B cell (primary cell): ENCODE results near the gene SHMT2. TPM values are rescaled to one million over a fixed set of nuclear protein-coding genes. Genes with fewer than 3 reads are reported as not detected.

Experiments
- ATAC-seq: fragments of 200-7000 bp; cut with Tn5 transposase; one replicate; pipeline ENCODE4 v1.10.0; 2021; ENCODE audit warnings: low read depth, mild to moderate bottlenecking, moderate number of reproducible peaks, moderate library complexity
- CTCF ChIA-PET: fragments of 350-600 bp; sonication (Branson Sonifier 250); formaldehyde crosslinking; loops from one replicate; lab custom pipeline; 2021; ENCODE audit warnings: antibody characterized with exemption, inconsistent platforms; lab: Charles Lee
- POLR2A ChIA-PET: fragments of 350-600 bp; sonication (Branson Sonifier 250); formaldehyde crosslinking; loops from one replicate; lab custom pipeline; 2021; ENCODE audit warnings: antibody characterized with exemption; lab: Charles Lee
- DNase-seq: peaks from one replicate; pipeline ENCODE4 v3.0.0; 2013
- H2AFZ ChIP-seq: 2 replicates; pipeline ENCODE4 v1.6.1; 2012; ENCODE audit warnings: mild to moderate bottlenecking, low read depth, low read length; ENCODE audit not compliant: insufficient read depth, poor library complexity, severe bottlenecking
- H3K27ac ChIP-seq, 2 donors: 1 replicate in 1 of 2; 2 replicates in 1 of 2; pipeline ENCODE4 v1.5.1; 2012 to 2013; ENCODE audit warnings: low read length in 2 of 2, mild to moderate bottlenecking in 2 of 2, moderate library complexity in 1 of 2
- H3K27me3 ChIP-seq, 4 experiments: fragments of 200-600 bp in 1 of 4; sonication (generic) in 1 of 4; replicated peaks in 1 of 4; 1 replicate in 2 of 4; 2 replicates in 2 of 4; pipeline versions ENCODE4 v1.6.1 to v1.7.0; 2013 to 2016; ENCODE audit warnings: low read length in 3 of 4, mild to moderate bottlenecking in 2 of 4, mixed read lengths in 1 of 4, moderate library complexity in 1 of 4; ENCODE audit not compliant: insufficient read depth in 4 of 4, control insufficient read depth in 3 of 4; ENCODE audit errors: control extremely low read depth in 1 of 4
- H3K36me3 ChIP-seq, 2 experiments: replicated peaks in 1 of 2; 1 replicate in 1 of 2; 2 replicates in 1 of 2; pipeline versions ENCODE4 v1.6.1 to v1.7.1; 2013; ENCODE audit warnings: low read length in 1 of 2; ENCODE audit not compliant: insufficient read depth in 2 of 2, control insufficient read depth in 1 of 2; ENCODE audit errors: control extremely low read depth in 1 of 2, extremely low read depth in 1 of 2
- H3K4me1 ChIP-seq, 2 donors: fragments of 200-600 bp in 1 of 2; sonication (generic) in 1 of 2; 1 replicate in 1 of 2; 2 replicates in 1 of 2; pipeline versions ENCODE4 v1.5.1 to v1.6.1; 2013 to 2017; ENCODE audit warnings: low read length in 2 of 2; ENCODE audit not compliant: control insufficient read depth in 2 of 2, insufficient read depth in 2 of 2
- H3K4me2 ChIP-seq: replicated peaks from 2 replicates; pipeline ENCODE3; 2012; ENCODE audit warnings: mild to moderate bottlenecking, low read depth, low read length; ENCODE audit not compliant: poor library complexity, severe bottlenecking
- H3K4me3 ChIP-seq, 5 experiments: fragments of 200-600 bp in 1 of 5; sonication (generic) in 1 of 5; 1 replicate in 3 of 5; 2 replicates in 2 of 5; pipeline versions ENCODE4 v1.5.1 to v1.7.0; 2011 to 2016; ENCODE audit warnings: low read length in 4 of 5, mild to moderate bottlenecking in 4 of 5, low read depth in 2 of 5, control low read depth in 1 of 5, moderate library complexity in 1 of 5; ENCODE audit not compliant: insufficient read depth in 1 of 5; ENCODE audit errors: control extremely low read depth in 1 of 5, extremely low read depth in 1 of 5
- H3K79me2 ChIP-seq: fragments of 200-600 bp; sonication (generic); one replicate; pipeline ENCODE4 v1.6.0; 2016; ENCODE audit warnings: low read length; ENCODE audit not compliant: control insufficient read depth, insufficient read depth
- H3K9ac ChIP-seq: fragments of 200-600 bp; sonication (generic); 2 replicates; pipeline ENCODE4 v1.6.1; 2017; ENCODE audit warnings: mild to moderate bottlenecking, low read length, moderate library complexity
- H3K9me3 ChIP-seq, 3 donors: one replicate each; pipeline versions ENCODE4 v1.6.1 to v1.7.1; 2013; ENCODE audit warnings: low read length in 2 of 3; ENCODE audit not compliant: control insufficient read depth in 2 of 3, insufficient read depth in 1 of 3; ENCODE audit errors: control extremely low read depth in 1 of 3
- H4K20me1 ChIP-seq: 2 replicates; pipeline ENCODE4 v1.6.0; 2012; ENCODE audit warnings: mild to moderate bottlenecking, low read length; ENCODE audit not compliant: insufficient read depth, control insufficient read depth, poor library complexity, severe bottlenecking
- H3K27ac Mint-ChIP-seq: one replicate; pipeline ENCODE4 v1.8.0; 2021; ENCODE audit warnings: mixed read lengths
- H3K27me3 Mint-ChIP-seq: one replicate; pipeline ENCODE4 v1.8.0; 2021; ENCODE audit warnings: mixed read lengths
- H3K4me1 Mint-ChIP-seq: one replicate; pipeline ENCODE4 v1.8.0; 2021; ENCODE audit warnings: mixed read lengths
- H3K4me3 Mint-ChIP-seq: one replicate; pipeline ENCODE4 v1.8.0; 2021; ENCODE audit warnings: mixed read lengths
- H3K9me3 Mint-ChIP-seq: one replicate; pipeline ENCODE4 v1.8.0; 2022; ENCODE audit warnings: mixed read lengths; ENCODE audit not compliant: insufficient read depth
- EZH2 ChIP-seq: IDR thresholded peaks from 2 replicates; pipeline ENCODE4 v1.6.1; 2012; ENCODE audit warnings: borderline replicate concordance, low read depth, mild to moderate bottlenecking, moderate library complexity, low read length; ENCODE audit not compliant: insufficient read depth, poor library complexity, severe bottlenecking
- WGBS: methylation state at CpG from one replicate; pipeline ENCODE4 v1.1.5; 2013; ENCODE audit warnings: missing lambda C conversion rate; ENCODE audit not compliant: insufficient coverage; 5-methylcytosine and 5-hydroxymethylcytosine counted together
- intact Hi-C: fragments of 100-400 bp; cut with micrococcal nuclease; formaldehyde crosslinking; loops from one replicate; pipeline ENCODE4 v1.10.0; 2022
- polyA plus RNA-seq: library from polyadenylated mRNA; depleted of rRNA; stranded (reverse); fragments of >200 nt; gene quantifications from 2 replicates; pipeline ENCODE4 v1.2.3, GENCODE V29; 2012
- total RNA-seq, 2 donors: library from RNA; stranded (reverse); fragments of 120-200 nt in 1 of 2; gene quantifications; 1 replicate in 1 of 2; 2 replicates in 1 of 2; pipeline versions ENCODE4 v1.2.3 to v1.2.4, GENCODE V29; 2013 to 2022
- TF ChIP-seq, protein P1 (sequence below): fragments of 200-600 bp; IDR thresholded peaks from one replicate; pipeline ENCODE4 v1.8.0; 2022; ENCODE audit warnings: antibody characterized with exemption, mild to moderate bottlenecking

Gene SHMT2
- total and polyA plus RNA-seq, 2 donors (not counting 1 experiment from before 2014, with no cell fraction given) = 166 to 236 TPM

DNA sequence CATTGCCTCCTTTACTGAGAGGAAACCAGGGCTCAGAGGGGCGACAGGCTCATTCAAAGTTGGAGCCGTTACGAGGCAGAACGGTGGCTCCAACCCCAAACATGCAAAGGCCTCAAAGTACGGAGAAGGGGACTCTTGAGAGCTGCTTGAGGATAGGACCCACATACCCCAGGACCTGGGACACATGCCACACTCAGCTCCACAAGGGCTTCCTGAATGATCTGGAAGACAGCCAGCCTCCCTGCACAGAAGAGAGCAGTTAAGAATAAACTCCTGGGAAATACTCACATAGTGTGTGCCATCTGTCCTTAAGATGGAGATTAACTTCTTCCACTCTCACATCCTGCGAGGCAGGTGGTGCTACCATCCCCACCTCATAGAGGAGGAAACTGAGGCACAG is 39.5 kb upstream of the SHMT2 start:
- ATAC-seq (no peak), DNase-seq (no peak)
- no peaks in the 10 kb centered on the region for H3K27me3 ChIP-seq
- Mint-ChIP-seq H3K27ac (no peak overlapping the region), H3K4me1 (no peaks in the 10 kb centered on the region), H3K4me3 (no peak overlapping the region), H3K9me3 (no peaks in the 10 kb centered on the region), H3K27me3 (no peaks in the 10 kb centered on the region)
- H3K9ac ChIP-seq = no peak overlapping the region
- H3K9me3 ChIP-seq = no peaks in the 10 kb centered on the region
- POLR2A ChIA-PET = interaction anchor here (0.6 kb wide), 1 partner anchor 8 kb away, joined by 3 read pairs; no protein-coding TSS in a partner anchor
- H3K27ac ChIP-seq = no peak overlapping the region
- no peaks in the 10 kb centered on the region for H3K4me1 ChIP-seq
- intact Hi-C loops = no loop called here
- CTCF ChIA-PET = no interaction called here
- no peaks in the 10 kb centered on the region for H4K20me1 ChIP-seq
- no peaks in the 10 kb centered on the region for H3K79me2 ChIP-seq
- H3K36me3 ChIP-seq = no peaks in the 10 kb centered on the region
- H2AFZ ChIP-seq = no peak overlapping the region
- no peak overlapping the region for H3K4me2 ChIP-seq
- no peak overlapping the region for H3K4me3 ChIP-seq
- 63% methylated on average over 5 of the region's 6 CpGs for WGBS
- TF ChIP-seq EZH2 = no peak
- TF ChIP-seq, protein P1, sequence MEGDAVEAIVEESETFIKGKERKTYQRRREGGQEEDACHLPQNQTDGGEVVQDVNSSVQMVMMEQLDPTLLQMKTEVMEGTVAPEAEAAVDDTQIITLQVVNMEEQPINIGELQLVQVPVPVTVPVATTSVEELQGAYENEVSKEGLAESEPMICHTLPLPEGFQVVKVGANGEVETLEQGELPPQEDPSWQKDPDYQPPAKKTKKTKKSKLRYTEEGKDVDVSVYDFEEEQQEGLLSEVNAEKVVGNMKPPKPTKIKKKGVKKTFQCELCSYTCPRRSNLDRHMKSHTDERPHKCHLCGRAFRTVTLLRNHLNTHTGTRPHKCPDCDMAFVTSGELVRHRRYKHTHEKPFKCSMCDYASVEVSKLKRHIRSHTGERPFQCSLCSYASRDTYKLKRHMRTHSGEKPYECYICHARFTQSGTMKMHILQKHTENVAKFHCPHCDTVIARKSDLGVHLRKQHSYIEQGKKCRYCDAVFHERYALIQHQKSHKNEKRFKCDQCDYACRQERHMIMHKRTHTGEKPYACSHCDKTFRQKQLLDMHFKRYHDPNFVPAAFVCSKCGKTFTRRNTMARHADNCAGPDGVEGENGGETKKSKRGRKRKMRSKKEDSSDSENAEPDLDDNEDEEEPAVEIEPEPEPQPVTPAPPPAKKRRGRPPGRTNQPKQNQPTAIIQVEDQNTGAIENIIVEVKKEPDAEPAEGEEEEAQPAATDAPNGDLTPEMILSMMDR = no peak

DNA sequence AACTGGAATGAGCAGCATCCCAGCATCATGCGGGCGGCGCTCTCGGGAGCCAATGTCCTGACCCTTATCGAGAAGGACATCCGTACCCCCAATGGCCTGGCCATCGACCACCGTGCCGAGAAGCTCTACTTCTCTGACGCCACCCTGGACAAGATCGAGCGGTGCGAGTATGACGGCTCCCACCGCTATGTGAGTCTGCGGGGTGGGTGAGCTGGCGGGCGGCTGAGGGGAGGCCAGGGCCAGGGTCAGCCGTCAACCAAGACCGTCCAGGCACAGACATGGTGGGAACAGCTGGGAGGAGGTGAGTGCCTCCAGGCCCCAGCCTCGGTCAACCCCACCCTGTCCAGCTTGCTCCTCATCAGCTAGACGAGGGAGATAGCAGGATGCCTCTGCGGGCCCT is 38.7 kb upstream of the SHMT2 start:
- no peaks in the 10 kb centered on the region for H3K36me3 ChIP-seq
- H3K27ac Mint-ChIP-seq = no peak overlapping the region
- H3K9me3 Mint-ChIP-seq = no peaks in the 10 kb centered on the region
- H3K27ac ChIP-seq = no peak overlapping the region
- ATAC-seq (no peak), DNase-seq (no peak)
- H4K20me1 ChIP-seq = no peaks in the 10 kb centered on the region
- TF ChIP-seq, protein P1 = no peak
- TF ChIP-seq EZH2 = no peak
- H3K27me3 ChIP-seq = no peaks in the 10 kb centered on the region
- no peaks in the 10 kb centered on the region for H3K9me3 ChIP-seq
- H3K27me3 Mint-ChIP-seq = no peaks in the 10 kb centered on the region
- H2AFZ ChIP-seq = no peak overlapping the region
- no peak overlapping the region for H3K4me3 ChIP-seq
- no peaks in the 10 kb centered on the region for H3K79me2 ChIP-seq
- no peaks in the 10 kb centered on the region for H3K4me1 Mint-ChIP-seq
- ChIA-PET CTCF (interaction anchor here (0.8 to 1.4 kb wide), 2 partner anchors 8 to 63 kb away, joined by 3 to 5 read pairs; no protein-coding TSS in a partner anchor), POLR2A (no interaction called here)
- intact Hi-C loops = no loop called here
- H3K9ac ChIP-seq = no peak overlapping the region
- WGBS = 96% methylated on average over 23 of the region's 23 CpGs
- no peak overlapping the region for H3K4me2 ChIP-seq
- H3K4me1 ChIP-seq = no peaks in the 10 kb centered on the region
- H3K4me3 Mint-ChIP-seq = no peak overlapping the region
